ENCODE measurements around the gene PFKFB3. TPM values are rescaled to one million over a fixed set of nuclear protein-coding genes. Genes with fewer than 3 reads are reported as not detected.

The PFKFB3 gene
- polyA plus RNA-seq, 3 donors = 12.2 to 101 (median 15.8) TPM

DNA sequence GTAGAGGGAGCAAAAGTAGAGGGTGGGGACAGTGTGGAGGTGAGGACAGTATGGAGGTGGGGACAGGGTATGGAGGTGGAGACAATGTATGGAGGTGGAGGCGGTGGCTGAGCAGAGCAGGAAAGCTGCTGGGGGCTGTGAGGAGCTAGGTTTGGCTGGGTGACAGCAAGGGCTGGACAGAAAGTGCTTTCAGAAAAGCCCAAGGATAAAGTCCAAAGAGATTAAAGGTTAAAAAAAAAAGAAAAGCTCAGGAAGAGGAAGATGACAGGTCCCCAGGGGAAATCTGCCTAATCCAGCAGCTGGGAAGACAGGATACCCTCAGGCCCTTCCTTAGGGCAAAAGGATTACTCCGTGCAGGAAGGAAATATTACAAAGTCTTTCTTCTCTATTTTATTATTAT lies 32.1 kb upstream of the PFKFB3 start:
- H3K27ac Mint-ChIP-seq = peak overlapping the region; percentile 7 to 83 (median 61)
- H3K4me2 ChIP-seq (replicated peaks; ENCODE audit: extremely low read depth, low read length, poor library complexity, severe bottlenecking) = no peak overlapping the region
- TF ChIP-seq, protein P1, sequence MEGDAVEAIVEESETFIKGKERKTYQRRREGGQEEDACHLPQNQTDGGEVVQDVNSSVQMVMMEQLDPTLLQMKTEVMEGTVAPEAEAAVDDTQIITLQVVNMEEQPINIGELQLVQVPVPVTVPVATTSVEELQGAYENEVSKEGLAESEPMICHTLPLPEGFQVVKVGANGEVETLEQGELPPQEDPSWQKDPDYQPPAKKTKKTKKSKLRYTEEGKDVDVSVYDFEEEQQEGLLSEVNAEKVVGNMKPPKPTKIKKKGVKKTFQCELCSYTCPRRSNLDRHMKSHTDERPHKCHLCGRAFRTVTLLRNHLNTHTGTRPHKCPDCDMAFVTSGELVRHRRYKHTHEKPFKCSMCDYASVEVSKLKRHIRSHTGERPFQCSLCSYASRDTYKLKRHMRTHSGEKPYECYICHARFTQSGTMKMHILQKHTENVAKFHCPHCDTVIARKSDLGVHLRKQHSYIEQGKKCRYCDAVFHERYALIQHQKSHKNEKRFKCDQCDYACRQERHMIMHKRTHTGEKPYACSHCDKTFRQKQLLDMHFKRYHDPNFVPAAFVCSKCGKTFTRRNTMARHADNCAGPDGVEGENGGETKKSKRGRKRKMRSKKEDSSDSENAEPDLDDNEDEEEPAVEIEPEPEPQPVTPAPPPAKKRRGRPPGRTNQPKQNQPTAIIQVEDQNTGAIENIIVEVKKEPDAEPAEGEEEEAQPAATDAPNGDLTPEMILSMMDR (IDR thresholded peaks at IDR 0.05) = no peak
- no peak overlapping the region for H3K27ac ChIP-seq (ENCODE audit: low read depth in 1 of 2, low read length in 2 of 2)
- H3K27me3 ChIP-seq (ENCODE audit: control insufficient read depth in 2 of 2, insufficient read depth in 2 of 2, low read length in 2 of 2) = no peaks in the 10 kb centered on the region
- H3K36me3 Mint-ChIP-seq = peaks cover 50 to 60% of the 10 kb centered on the region in 2 donors
- peaks cover 27 to 33% of the 10 kb centered on the region in 2 donors for H3K4me1 ChIP-seq (ENCODE audit: control insufficient read depth in 1 of 2, insufficient read depth in 2 of 2, low read length in 2 of 2)
- no peak overlapping the region for H2AFZ ChIP-seq (ENCODE audit: insufficient read depth, low read depth, low read length, poor library complexity, severe bottlenecking)
- no peak overlapping the region for H3K4me3 ChIP-seq (replicated peaks in 1 of 3; ENCODE audit: low read depth in 2 of 3, low read length in 3 of 3)
- peaks cover 0 to 4% (median 3%) of the 10 kb centered on the region in 3 donors for H3K27me3 Mint-ChIP-seq (ENCODE audit: low read depth in 3 of 3)
- H4K20me1 ChIP-seq (ENCODE audit: insufficient read depth, low read length) = peaks cover 80% of the 10 kb centered on the region
- H3K9ac ChIP-seq (ENCODE audit: insufficient read depth, low read length, poor library complexity, severe bottlenecking) = no peak overlapping the region
- no peaks in the 10 kb centered on the region for H3K9me3 ChIP-seq (replicated peaks in 1 of 2; ENCODE audit: control insufficient read depth in 1 of 2, insufficient read depth in 1 of 2, low read length in 2 of 2)
- H3K4me1 Mint-ChIP-seq = peaks cover 59% of the 10 kb centered on the region
- 100% methylated on average over 1 of the region's 2 CpGs for WGBS (ENCODE audit: insufficient coverage)
- no peak overlapping the region for H3K4me3 Mint-ChIP-seq
- H3K9me3 Mint-ChIP-seq = no peaks in the 10 kb centered on the region
- H3K79me2 ChIP-seq (ENCODE audit: insufficient read depth, low read length) = peaks cover 96% of the 10 kb centered on the region
- no peak for DNase-seq
- peaks cover 8 to 21% of the 10 kb centered on the region in 2 donors for H3K36me3 ChIP-seq (replicated peaks in 1 of 2; ENCODE audit: control insufficient read depth in 1 of 2, insufficient read depth in 2 of 2, low read length in 2 of 2)
- intact Hi-C loops (cut with micrococcal nuclease) = no loop called here

DNA sequence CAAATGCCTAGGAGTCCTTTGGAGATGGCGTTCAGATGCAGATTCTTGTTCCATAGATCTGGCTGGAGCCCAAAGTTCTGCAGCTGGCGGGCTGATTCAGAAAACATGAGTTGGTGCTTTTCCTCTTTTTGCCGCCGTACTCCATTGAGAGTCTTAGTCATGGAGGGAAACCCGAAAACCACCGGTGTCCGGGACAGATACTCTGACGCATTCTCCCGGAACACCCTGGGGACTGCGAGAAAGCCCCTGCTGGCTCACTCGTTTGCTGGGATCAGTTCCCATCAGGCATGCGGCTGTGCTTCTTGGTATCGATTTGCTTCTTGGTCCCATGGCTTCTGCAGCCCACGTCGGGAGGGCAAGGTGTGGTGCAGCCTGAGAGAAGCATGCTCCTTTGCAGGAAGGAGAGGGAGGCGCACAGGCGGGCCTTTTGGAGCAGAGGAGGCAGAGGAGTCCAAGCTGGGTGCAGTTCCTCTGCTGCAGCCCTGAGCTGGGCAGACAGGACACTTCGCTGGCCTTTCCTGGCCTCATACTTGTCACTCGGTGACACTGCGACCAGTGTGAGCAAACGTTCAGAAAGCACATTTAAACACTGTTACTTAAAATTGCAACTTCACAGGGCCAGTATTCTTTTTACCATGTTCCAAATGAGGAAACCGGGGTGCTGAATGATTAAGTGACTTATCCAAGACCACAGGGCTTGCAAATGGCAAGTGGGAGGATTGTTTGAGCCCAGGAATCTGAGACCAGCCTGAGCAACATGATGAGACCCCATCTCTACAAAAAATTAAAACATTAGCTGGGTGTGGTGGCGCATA lies 30.6 kb upstream of the PFKFB3 start:
- Mint-ChIP-seq H3K27ac (peak overlapping the region; percentile 85 to 96 (median 89)), H3K27me3 (ENCODE audit: low read depth in 3 of 3) (peaks cover 0 to 4% (median 3%) of the 10 kb centered on the region in 3 donors), H3K36me3 (peaks cover 44 to 59% of the 10 kb centered on the region in 2 donors), H3K4me3 (peak overlapping the region; percentile 71 to 84), H3K9me3 (no peaks in the 10 kb centered on the region), H3K4me1 (peaks cover 67% of the 10 kb centered on the region)
- H3K9me3 ChIP-seq (replicated peaks in 1 of 2; ENCODE audit: control insufficient read depth in 1 of 2, insufficient read depth in 1 of 2, low read length in 2 of 2) = no peaks in the 10 kb centered on the region
- peak overlapping the region; percentile 44 to 90 for H3K27ac ChIP-seq (ENCODE audit: low read depth in 1 of 2, low read length in 2 of 2)
- H3K36me3 ChIP-seq (replicated peaks in 1 of 2; ENCODE audit: control insufficient read depth in 1 of 2, insufficient read depth in 2 of 2, low read length in 2 of 2) = peaks cover 5 to 21% of the 10 kb centered on the region in 2 donors
- DNase-seq = peak; percentile 86 to 97 (median 90)
- no peak overlapping the region for H2AFZ ChIP-seq (ENCODE audit: insufficient read depth, low read depth, low read length, poor library complexity, severe bottlenecking)
- TF ChIP-seq, protein P1 (IDR thresholded peaks at IDR 0.05) = no peak
- peaks cover 91% of the 10 kb centered on the region for H3K79me2 ChIP-seq (ENCODE audit: insufficient read depth, low read length)
- peaks cover 95% of the 10 kb centered on the region for H4K20me1 ChIP-seq (ENCODE audit: insufficient read depth, low read length)
- H3K4me1 ChIP-seq (ENCODE audit: control insufficient read depth in 1 of 2, insufficient read depth in 2 of 2, low read length in 2 of 2) = peaks cover 27 to 46% of the 10 kb centered on the region in 2 donors
- 10% methylated on average over 21 of the region's 23 CpGs for WGBS (ENCODE audit: insufficient coverage)
- H3K4me3 ChIP-seq (replicated peaks in 1 of 3; ENCODE audit: low read depth in 2 of 3, low read length in 3 of 3) = peak overlapping the region in 1 of 3 experiments; percentile 45
- peak overlapping the region; percentile 67 for H3K9ac ChIP-seq (ENCODE audit: insufficient read depth, low read length, poor library complexity, severe bottlenecking)
- intact Hi-C loops (cut with micrococcal nuclease) = no loop called here
- no peaks in the 10 kb centered on the region for H3K27me3 ChIP-seq (ENCODE audit: control insufficient read depth in 2 of 2, insufficient read depth in 2 of 2, low read length in 2 of 2)
- peak overlapping the region; percentile 38 for H3K4me2 ChIP-seq (replicated peaks; ENCODE audit: extremely low read depth, low read length, poor library complexity, severe bottlenecking)
